IPS-18a (cell line): ENCODE measurements around the gene IL12RB1.

Experiments used
- H3K27ac ChIP-seq: one replicate; pipeline ENCODE4 v1.5.1; 2013; ENCODE audit warnings: low read length
- H3K27me3 ChIP-seq: one replicate; pipeline ENCODE4 v1.6.1; 2013; ENCODE audit warnings: mild to moderate bottlenecking, low read length; ENCODE audit not compliant: control insufficient read depth, insufficient read depth
- H3K36me3 ChIP-seq: one replicate; pipeline ENCODE4 v1.6.1; 2013; ENCODE audit warnings: low read depth, low read length; ENCODE audit not compliant: control insufficient read depth
- H3K4me1 ChIP-seq: one replicate; pipeline ENCODE4 v1.6.1; 2013; ENCODE audit warnings: low read depth, low read length; ENCODE audit not compliant: control insufficient read depth
- H3K4me3 ChIP-seq: one replicate; pipeline ENCODE4 v1.5.1; 2013; ENCODE audit warnings: low read length
- H3K9ac ChIP-seq: one replicate; pipeline ENCODE4 v1.6.1; 2013; ENCODE audit warnings: mild to moderate bottlenecking, low read length, moderate library complexity
- H3K9me3 ChIP-seq: one replicate; pipeline ENCODE4 v1.6.1; 2013; ENCODE audit warnings: low read depth, low read length; ENCODE audit not compliant: control insufficient read depth

IL12RB1 gene

GRCh38 chr19:18074192-18074591 is 12.5 kb downstream of the IL12RB1 start:
- Histone ChIP-seq H3K4me3 (no peak overlapping the region), H3K36me3 (no peaks in the 10 kb centered on the region), H3K9me3 (no peaks in the 10 kb centered on the region), H3K4me1 (no peaks in the 10 kb centered on the region), H3K27ac (no peak overlapping the region), H3K9ac (no peak overlapping the region), H3K27me3 (no peaks in the 10 kb centered on the region)

- Histone ChIP-seq H3K4me1 (no peaks in the 10 kb centered on the region), H3K9ac (no peak overlapping the region), H3K4me3 (no peak overlapping the region), H3K36me3 (no peaks in the 10 kb centered on the region), H3K9me3 (no peaks in the 10 kb centered on the region), H3K27ac (no peak overlapping the region), H3K27me3 (no peaks in the 10 kb centered on the region)
Observed at GRCh38 chr19:18073197-18073596, 13.5 kb downstream of the IL12RB1 start.

- H3K9me3 ChIP-seq = no peaks in the 10 kb centered on the region
- H3K4me3 ChIP-seq = no peak overlapping the region
- no peak overlapping the region for H3K9ac ChIP-seq
- no peaks in the 10 kb centered on the region for H3K4me1 ChIP-seq
- H3K36me3 ChIP-seq = no peaks in the 10 kb centered on the region
- no peak overlapping the region for H3K27ac ChIP-seq
- no peaks in the 10 kb centered on the region for H3K27me3 ChIP-seq
Observed at GRCh38 chr19:18072335-18072734, 14.4 kb downstream of the IL12RB1 start.

GRCh38 chr19:18070181-18070580 is 16.6 kb downstream of the IL12RB1 start:
- Histone ChIP-seq H3K4me1 (no peaks in the 10 kb centered on the region), H3K9me3 (no peaks in the 10 kb centered on the region), H3K9ac (no peak overlapping the region), H3K27me3 (no peaks in the 10 kb centered on the region), H3K36me3 (no peaks in the 10 kb centered on the region), H3K27ac (no peak overlapping the region), H3K4me3 (no peak overlapping the region)

- H3K27me3 ChIP-seq = no peaks in the 10 kb centered on the region
Observed at GRCh38 chr19:18069383-18069782, 17.4 kb downstream of the IL12RB1 start.

GRCh38 chr19:18068395-18068794 is 18.3 kb downstream of the IL12RB1 start:
- Histone ChIP-seq H3K27ac (no peak overlapping the region), H3K36me3 (no peaks in the 10 kb centered on the region)

More at GRCh38 chr19:18069383-18069782, 17.4 kb downstream of the IL12RB1 start:
- Histone ChIP-seq H3K4me1 (no peaks in the 10 kb centered on the region), H3K4me3 (no peak overlapping the region), H3K27ac (no peak overlapping the region), H3K9me3 (no peaks in the 10 kb centered on the region), H3K9ac (no peak overlapping the region), H3K36me3 (no peaks in the 10 kb centered on the region)

DNA sequence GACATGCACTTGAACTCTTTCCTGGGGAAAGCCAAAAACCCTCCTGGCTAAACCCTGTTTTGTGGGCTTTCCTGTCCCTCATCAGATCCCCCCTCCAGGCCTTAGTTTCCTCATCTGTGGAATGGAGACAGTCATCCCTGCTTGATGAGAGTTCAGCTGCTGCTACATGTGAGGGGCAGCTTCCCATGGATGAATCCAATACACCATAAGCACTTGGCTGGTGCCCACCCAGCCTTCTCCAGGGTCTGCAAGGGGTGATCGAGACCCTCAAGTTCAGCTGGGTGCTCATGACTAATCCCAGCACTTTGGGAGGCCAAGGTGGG is 21.6 kb downstream of the IL12RB1 start:
- no peak overlapping the region for H3K4me3 ChIP-seq
- no peaks in the 10 kb centered on the region for H3K9me3 ChIP-seq
- H3K27me3 ChIP-seq = no peaks in the 10 kb centered on the region
- no peaks in the 10 kb centered on the region for H3K4me1 ChIP-seq
- no peaks in the 10 kb centered on the region for H3K36me3 ChIP-seq
- no peak overlapping the region for H3K9ac ChIP-seq
- H3K27ac ChIP-seq = no peak overlapping the region

More at GRCh38 chr19:18068395-18068794, 18.3 kb downstream of the IL12RB1 start:
- H3K4me3 ChIP-seq = no peak overlapping the region
- no peak overlapping the region for H3K9ac ChIP-seq
- no peaks in the 10 kb centered on the region for H3K4me1 ChIP-seq
- H3K9me3 ChIP-seq = no peaks in the 10 kb centered on the region
- no peaks in the 10 kb centered on the region for H3K27me3 ChIP-seq

DNA sequence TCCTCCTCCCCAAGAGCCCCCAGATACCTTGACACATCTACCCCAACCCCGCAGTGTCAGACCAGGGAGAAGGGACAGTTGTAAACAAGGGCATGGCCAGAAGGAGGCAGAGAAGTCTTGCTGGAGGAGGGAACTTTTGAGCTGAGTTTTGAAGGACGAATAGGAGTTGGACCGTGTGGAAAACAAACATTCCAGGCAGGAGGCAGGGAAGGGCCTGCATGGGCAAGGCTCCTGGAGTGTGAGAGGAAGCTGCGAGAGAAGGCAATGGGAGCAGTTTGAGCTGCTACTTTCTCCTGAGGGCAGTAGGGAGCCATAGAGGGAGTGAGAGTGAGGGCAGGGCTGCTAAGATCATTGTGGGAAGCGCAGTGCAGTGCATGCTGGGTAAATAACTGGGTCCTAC is 23.3 kb downstream of the IL12RB1 start:
- H3K27me3 ChIP-seq = no peaks in the 10 kb centered on the region
- H3K9me3 ChIP-seq = no peaks in the 10 kb centered on the region
- no peak overlapping the region for H3K4me3 ChIP-seq
- H3K36me3 ChIP-seq = no peaks in the 10 kb centered on the region
- no peak overlapping the region for H3K27ac ChIP-seq
- H3K9ac ChIP-seq = no peak overlapping the region
- H3K4me1 ChIP-seq = no peaks in the 10 kb centered on the region

DNA sequence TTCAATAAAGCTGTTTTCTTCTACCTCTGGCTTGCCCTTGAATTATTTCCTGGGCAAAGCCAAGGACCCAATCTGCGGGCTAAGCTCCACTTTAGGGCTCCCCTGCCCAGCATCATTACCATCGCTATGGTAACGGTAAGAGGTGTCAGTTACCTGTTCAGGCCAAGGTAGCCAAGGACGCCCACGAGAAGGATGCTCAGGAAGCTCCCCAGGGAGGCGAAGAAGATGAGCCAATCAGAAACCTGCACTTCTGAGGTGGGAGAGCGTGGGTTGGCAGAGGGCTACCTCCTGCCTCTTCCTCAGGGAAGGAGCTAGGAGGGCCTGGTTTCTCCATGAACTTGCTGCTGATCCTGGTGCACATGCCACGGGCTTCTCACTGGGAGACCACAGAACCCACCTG is 24.7 kb downstream of the IL12RB1 start:
- Histone ChIP-seq H3K9ac (no peak overlapping the region), H3K36me3 (no peaks in the 10 kb centered on the region), H3K27ac (no peak overlapping the region), H3K4me1 (no peaks in the 10 kb centered on the region), H3K27me3 (no peaks in the 10 kb centered on the region), H3K9me3 (no peaks in the 10 kb centered on the region), H3K4me3 (no peak overlapping the region)

GRCh38 chr19:18060472-18060871 is 26.3 kb downstream of the IL12RB1 start:
- Histone ChIP-seq H3K4me3 (no peak overlapping the region), H3K27me3 (no peaks in the 10 kb centered on the region), H3K27ac (no peak overlapping the region), H3K9ac (no peak overlapping the region), H3K36me3 (no peaks in the 10 kb centered on the region), H3K9me3 (no peaks in the 10 kb centered on the region), H3K4me1 (no peaks in the 10 kb centered on the region)

- H3K4me3 ChIP-seq = no peak overlapping the region
- H3K4me1 ChIP-seq = no peaks in the 10 kb centered on the region
- no peaks in the 10 kb centered on the region for H3K9me3 ChIP-seq
- H3K9ac ChIP-seq = no peak overlapping the region
- no peaks in the 10 kb centered on the region for H3K27me3 ChIP-seq
- H3K27ac ChIP-seq = no peak overlapping the region
- no peaks in the 10 kb centered on the region for H3K36me3 ChIP-seq
Observed at GRCh38 chr19:18059902-18060301, 26.8 kb downstream of the IL12RB1 start.

DNA sequence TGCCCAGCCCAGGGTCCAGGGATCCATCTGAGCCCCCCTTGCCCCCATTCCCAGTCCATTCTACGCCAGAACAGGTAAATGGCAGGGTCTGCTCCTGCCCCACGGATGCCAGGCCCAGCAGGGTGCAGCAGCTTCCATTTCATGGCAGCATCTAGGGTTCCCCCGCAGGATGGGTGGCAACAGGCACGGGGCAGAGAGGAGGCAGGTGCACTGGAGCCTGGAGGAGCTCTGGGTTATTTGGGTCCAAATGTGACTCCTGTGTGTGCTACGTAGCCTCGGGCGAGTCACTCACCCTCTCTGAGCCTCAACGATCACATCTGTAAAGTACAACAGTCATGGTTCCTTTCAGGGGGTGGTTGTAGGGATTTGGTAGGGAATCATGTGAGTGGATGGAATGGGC is 27.4 kb downstream of the IL12RB1 start:
- H3K27me3 ChIP-seq = no peaks in the 10 kb centered on the region
- H3K9me3 ChIP-seq = no peaks in the 10 kb centered on the region
- H3K9ac ChIP-seq = no peak overlapping the region
- no peaks in the 10 kb centered on the region for H3K36me3 ChIP-seq
- no peak overlapping the region for H3K4me3 ChIP-seq
- no peaks in the 10 kb centered on the region for H3K4me1 ChIP-seq
- H3K27ac ChIP-seq = no peak overlapping the region
